HG03097 (cell line): ENCODE data around the gene GNAT3.

Source experiments
- ATAC-seq: cut with Tn5 transposase; IDR thresholded peaks from one replicate; pipeline ENCODE4 v1.9.1; 2021; ENCODE audit not compliant: unreplicated experiment, low FRiP score

The GNAT3 gene

GRCh38 chr7:80428161-80429054 is 83.5 kb downstream of the GNAT3 start:
- ATAC-seq, result no peak

- ATAC-seq, result no peak
Measured at GRCh38 chr7:80427218-80427617, 84.6 kb downstream of the GNAT3 start.

- ATAC-seq, result no peak
Measured at GRCh38 chr7:80420876-80421275, 91.0 kb downstream of the GNAT3 start.

GRCh38 chr7:80417211-80417793 is 94.6 kb downstream of the GNAT3 start:
- ATAC-seq, result no peak

GRCh38 chr7:80415522-80415921 is 96.3 kb downstream of the GNAT3 start:
- ATAC-seq, result no peak

- no peak for ATAC-seq
Measured at GRCh38 chr7:80415114-80415513, 96.8 kb downstream of the GNAT3 start.

- no peak for ATAC-seq
Measured at GRCh38 chr7:80414331-80414730, 97.5 kb downstream of the GNAT3 start.

GRCh38 chr7:80413383-80413945 is 98.4 kb downstream of the GNAT3 start:
- no peak for ATAC-seq

GRCh38 chr7:80412842-80413241 is 99.0 kb downstream of the GNAT3 start:
- no peak for ATAC-seq

- ATAC-seq, result no peak
Measured at GRCh38 chr7:80411621-80412020, 100.2 kb downstream of the GNAT3 start.

GRCh38 chr7:80410081-80410480 is 101.8 kb downstream of the GNAT3 start:
- ATAC-seq, result no peak
